Fibroblast of peridontal ligament (primary cell): ENCODE results near the gene WIPF3.

Experiments
- DNase-seq: peaks from one replicate; pipeline ENCODE4 v3.0.0-alpha.2; 2010; ENCODE audit errors: extremely low read depth

Gene WIPF3, protein sequence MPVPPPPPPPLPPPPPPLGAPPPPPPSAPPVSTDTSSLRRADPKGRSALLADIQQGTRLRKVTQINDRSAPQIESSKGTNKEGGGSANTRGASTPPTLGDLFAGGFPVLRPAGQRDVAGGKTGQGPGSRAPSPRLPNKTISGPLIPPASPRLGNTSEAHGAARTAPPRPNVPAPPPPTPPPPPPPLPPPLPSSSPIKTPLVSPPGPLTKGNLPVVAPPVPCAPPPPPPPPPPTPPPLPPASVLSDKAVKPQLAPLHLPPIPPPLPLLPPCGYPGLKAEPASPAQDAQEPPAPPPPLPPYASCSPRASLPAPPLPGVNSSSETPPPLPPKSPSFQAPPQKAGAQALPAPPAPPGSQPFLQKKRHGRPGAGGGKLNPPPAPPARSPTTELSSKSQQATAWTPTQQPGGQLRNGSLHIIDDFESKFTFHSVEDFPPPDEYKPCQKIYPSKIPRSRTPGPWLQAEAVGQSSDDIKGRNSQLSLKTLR

DNA sequence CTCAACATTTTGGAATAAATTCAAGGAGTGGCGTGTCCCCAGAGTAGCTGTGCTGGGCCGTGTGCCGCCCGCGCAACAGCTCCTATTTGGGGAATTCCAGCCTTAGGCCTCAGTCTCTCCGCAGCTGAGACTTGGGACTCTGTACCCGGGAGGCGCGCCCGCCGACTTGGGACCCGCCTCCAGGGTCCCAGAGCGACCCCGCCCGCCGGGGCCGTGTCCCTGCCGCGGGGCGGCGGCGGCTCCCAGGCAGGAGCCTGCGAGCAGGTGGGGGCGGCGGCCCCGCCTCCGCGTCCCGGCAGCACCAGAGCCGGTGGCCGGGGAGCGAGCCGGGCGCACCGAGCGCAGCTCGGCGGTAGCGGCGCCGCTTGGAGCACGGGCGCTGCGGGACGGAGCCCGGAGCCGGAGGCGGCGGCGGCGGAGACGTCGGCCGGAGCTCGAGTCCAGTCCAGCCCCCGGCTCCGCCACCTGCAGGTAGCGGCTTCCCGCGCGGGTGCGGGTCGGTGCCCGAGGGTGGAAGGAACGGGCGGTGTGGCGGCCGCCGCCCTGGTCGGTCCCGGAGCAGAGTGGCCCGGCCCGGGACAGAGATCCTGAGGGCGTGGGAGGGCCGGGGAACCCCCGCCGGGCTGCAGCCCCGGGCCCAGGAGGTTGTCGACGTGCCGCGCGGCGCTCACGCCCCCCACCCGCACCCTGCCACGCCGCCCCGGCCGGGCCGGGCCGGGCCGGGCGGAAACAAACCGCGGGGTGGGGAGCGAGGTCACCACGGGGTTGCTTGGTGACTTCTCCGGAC is at the start of gene WIPF3:
Gene WIPF3 (plus strand): TSS at position 301 of the 787 bp plus-strand sequence. CDS start 28,217 bp downstream, outside the sequence.
- no peak for DNase-seq

DNA sequence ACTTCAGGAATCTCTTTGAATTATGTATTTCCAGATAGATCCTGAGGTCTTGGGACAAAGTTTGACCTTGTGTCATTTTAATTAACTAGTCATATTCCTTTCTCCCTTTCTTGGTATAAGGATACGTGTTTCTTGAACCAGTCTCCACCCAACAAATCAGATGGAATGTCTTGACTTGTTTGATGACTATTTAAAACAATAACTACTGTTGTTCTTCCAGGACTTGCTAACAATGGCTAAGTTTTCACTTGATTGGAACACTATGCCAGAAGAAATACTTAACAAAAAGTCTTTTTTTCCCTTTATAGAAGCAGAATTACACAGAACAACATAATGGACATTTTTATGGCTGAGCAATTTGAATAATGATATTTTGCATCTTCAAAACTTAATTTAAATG is 43.0 kb upstream of the WIPF3 start:
- DNase-seq, result no peak

DNA sequence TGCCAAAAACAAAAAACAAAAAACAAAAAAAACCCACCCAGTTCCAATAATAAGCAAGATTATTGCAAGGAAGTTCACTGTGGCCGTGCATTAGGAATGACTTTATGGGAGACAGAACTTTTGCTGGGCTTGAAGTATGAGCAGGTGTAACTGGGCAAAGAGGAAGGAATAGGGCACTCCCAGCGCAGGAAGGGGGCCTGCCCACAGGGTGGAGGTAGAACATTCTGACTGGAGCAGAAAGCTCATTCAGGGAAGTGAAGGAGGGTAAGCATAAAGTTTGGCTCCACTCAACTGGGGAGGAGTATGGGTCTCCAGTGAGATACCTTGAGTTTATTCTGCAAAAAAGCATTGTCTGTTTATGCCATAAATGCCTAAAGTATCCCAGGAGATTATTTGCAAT is 42.1 kb upstream of the WIPF3 start:
- DNase-seq, result no peak

DNA sequence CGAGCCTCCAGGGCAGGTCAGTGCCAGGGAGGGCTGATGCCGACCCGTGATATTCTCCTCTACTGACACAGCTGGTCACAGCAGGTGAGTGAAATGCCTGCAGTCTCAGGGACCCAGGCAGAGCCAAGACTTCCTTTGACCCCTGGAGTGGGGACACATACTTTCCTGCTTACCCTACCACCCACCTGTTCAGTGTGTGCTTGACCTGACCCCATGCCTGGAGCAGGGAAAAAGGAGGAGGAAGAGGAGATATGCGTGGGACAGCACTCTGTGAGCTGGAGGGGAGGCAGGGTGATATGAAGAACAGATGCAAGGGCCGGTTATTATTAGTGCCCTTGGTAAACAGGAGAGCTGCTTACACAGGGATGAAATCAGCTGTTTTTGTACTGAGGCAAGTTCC is 40.8 kb upstream of the WIPF3 start:
- no peak for DNase-seq

DNA sequence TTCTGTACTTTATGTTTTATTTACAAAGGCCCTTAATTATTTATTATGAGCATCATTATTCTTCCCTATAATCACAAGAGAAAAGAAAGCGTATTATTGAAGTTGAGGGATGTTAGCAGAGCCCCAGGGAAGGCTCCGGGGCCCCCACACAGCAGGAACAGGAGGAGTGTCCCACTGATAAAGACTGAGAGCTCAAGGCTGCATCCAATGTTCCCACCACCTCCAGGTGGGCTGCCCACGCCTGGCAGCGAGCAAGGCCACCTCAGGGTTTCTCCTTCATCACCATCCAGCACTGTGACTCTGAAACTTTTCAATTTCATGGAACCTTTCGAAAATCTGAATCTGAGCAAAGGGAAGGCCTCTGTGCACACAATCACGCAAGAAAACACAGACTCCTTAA is 35.9 kb upstream of the WIPF3 start:
- DNase-seq, result no peak

DNA sequence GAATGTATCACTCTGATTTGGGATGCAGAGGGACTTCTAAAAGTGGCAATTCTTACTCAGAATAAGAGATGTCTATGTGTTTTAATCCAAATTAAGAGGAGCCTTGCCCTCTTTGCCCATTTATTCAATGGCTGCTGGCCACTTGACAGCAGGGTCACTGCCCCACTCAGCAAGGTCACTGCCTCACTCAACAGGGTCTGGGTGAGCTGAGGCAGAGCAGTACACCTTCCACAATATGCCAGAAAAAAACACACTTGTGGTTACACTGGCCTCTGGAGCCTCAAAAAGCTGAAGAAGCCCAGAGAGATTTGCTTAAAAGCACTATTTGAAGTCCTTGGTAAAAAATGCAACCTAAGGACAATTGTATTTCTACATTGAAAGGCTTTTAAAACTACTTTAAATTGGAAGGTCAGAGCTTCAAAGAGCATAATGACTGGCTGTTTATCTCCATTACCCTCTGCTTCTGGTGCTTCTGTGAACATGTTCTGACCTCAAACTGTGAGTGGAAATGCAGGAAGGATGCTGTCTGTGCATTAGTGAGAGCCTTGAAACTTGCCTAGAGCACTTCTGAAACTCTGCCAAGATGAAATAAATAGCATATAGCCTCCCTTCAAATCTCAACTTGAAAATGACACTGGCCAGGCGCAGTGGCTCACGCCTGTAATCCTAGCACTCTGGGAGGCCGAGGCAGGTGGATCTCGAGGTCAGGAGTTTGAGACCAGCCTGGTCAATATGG is 35.1 kb upstream of the WIPF3 start:
- DNase-seq, result no peak

DNA sequence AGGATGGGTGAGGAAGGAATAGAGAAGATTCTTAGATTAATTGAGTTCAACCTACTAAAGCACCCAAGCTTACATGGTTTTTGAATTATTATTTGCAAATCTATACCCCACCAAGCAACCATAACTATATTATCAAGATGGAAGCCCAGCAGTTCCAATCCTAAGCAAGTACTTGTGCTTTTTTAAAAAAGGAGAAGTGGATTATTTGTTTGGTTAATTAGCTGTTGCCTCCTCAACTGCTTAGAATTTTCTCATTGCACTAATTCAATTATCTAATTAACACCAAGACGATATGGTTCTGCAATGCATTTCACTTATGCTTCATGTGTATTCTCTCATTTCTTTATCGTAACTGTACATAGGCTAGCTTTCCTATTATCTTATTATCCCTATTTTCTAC is 27.3 kb upstream of the WIPF3 start:
- no peak for DNase-seq

DNA sequence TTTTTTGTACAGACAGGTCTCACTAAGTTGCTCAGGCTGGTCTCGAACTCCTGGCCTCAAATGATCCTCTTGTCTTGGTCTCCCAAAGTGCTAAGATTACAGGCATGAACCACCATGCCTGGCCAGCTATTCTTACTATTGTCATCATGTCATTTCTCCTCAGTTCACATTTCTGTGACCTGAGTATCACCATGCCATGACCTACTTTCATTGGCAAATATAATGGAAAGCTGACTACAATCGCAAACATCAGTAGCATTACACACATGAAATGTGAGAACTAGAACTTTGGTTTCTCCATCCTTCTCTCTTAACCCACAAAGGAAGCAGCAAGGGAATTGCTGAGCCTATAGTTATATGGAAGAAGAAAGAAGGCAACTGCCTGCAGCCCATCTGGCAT is 26.0 kb upstream of the WIPF3 start:
- no peak for DNase-seq

DNA sequence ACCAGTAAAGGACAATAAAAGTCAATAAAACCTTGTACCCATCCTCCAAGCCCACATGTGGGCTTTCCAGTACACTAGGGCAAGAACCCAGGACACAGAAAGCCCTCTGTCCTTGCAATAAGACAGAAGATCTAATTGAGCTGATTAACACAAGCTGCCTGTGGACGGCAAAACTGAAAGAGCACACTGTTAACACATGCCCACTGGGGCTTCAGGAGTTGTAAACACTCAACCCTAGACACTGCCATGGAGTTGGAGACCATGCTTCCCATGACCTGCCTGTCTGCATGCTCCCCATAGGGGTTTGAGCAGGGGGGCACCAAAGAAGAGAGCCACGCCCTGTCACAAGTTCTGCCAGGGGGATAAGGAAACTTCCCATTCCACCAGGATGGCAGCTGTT is 22.6 kb upstream of the WIPF3 start:
- DNase-seq, result no peak

DNA sequence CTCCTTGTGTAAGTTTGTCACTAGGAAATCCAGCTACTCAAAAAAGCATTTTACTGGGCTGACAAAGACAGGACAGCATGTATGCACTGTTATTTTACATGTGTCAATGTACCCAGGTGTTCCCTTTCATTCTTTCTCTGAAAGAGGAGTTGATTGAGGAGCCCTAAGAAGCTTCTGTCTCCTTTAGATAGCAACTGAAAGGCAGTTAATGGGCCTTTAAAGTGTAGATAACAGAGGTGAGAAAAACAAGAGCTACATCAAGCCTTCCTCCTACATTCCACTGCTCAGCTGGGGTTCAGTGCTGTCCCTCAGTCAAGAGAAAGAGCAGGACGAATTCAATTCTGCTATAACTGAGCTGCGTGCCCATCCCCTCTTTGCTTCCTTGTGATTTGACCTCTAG is 12.8 kb upstream of the WIPF3 start:
- no peak for DNase-seq

DNA sequence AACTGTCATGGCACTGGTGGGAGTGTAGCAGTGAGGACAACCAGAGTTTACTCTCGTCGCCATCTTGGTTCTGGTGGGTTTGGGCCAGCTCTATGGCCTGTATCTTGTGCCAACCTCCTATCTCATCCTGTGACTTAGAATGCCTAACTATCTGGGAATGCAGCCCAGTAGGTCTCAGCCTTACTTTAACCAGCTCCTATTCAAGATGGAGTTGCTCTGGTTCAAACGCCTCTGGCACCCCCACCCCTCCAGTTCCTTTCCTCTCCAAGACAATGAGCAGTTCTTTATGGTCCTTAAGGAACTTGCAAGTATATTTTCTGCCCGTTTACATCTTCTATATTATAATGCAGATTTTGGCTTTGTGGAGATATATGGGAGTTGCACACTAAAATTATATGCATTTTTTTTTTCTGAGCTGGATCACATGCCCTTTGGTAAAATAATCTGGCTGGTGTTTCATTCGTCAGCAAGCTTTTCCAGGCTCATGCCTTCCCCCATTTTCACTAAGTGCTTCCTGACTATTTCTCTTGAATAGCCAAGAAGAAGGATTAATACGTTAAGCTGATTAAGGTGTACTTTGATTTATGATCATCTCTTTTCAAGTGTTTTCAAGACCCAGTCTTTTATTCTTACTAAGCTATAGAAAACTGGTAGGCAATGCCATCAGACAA is 11.2 kb upstream of the WIPF3 start:
- DNase-seq, result no peak

DNA sequence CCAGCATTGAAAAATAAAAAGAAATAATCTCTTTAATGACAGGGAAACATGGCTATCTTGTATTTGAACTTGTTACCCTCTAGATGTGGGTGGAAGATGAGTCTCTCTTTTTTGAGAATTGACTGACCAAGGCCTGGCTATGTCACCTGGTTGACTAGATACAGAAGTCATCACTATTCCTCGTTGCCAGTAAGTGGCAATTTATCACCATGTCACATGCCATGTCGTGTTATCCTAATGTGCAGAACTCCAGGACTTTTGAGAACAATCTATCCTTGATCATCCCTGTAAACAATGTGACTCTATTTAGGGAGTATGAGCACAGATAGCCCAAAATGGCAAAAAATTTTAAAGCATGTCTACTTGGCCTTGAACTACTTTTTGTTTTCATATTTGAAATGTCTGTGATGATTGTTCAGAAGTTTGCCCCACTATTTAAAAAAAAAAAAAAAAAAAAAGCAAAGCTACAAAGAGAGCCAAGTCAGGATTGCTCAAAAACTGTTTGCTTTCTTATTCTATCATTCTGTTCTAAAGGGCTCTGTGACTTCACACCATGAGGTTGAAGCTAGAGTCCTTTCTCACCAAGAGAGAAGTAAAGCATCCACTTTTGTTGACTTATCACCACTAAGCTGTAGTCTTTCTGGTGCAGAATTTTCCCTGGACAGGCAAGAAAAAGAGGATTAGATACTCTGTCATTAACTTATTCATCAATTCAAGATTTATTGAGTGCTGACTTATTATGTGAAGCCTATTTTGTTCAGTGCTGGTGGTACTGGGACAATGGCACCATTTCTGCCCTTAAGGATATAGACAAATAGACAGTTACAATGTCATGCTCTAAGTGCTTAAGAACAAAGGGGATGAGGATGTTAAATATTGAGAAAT is 10.4 kb upstream of the WIPF3 start:
- no peak for DNase-seq

DNA sequence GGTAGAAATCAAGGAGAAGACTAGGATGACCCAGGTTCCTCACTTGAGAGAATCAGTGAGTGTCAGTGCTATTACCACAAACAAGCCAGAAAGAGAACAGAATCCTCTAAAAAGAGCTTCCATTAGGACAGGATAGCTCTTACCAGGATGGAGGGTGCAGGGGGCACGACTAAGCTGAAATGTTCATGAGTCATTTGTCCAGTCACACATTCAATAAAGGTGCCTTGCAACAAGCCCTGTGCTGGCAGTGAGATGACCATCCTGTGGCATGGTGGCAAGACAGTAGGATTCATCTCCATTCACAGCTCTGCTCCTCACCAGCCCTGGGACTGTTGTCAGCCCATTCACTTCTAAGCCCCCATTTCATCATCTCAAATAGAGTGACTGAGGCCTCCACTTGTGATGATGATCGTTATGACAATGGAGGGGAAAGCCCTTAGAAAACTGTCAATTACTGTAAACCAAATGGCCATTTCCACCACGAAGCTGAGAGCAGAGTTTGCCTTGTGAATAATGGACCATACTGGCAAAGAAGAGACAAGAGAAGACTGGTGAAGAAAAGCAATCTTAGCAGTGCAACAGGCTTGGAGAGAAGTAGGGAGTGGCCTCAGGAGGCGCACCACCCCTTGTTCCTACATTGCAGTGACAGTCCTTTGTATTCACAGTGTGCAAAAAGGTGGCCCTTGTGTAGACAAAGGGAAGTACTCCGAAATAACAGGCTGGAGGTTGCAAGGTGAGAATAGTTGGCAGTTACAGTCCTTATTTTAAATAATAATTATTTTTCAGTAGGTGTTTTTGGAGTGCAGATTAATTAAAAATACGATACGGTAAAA is 9.0 kb upstream of the WIPF3 start:
- DNase-seq, result no peak

DNA sequence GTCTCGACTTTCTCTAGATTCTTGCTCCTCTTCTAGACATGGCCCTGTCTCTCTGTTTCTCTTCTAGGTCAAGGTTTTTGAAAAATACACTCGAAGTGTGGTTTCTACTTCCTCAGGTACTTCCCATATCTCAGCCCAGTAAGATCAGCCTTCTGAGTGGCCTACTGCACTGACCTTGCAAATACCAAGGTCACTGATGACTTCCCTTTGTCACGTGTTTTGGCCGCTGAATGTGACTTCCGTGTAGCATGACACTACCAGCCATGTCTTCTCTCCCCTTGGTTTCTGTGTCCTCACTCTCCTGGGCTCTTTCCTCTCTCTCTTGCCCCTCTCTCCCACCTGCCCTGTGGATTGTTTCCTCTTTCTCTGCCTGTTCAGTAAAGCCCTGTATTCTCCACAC is 7.9 kb upstream of the WIPF3 start:
- no peak for DNase-seq

DNA sequence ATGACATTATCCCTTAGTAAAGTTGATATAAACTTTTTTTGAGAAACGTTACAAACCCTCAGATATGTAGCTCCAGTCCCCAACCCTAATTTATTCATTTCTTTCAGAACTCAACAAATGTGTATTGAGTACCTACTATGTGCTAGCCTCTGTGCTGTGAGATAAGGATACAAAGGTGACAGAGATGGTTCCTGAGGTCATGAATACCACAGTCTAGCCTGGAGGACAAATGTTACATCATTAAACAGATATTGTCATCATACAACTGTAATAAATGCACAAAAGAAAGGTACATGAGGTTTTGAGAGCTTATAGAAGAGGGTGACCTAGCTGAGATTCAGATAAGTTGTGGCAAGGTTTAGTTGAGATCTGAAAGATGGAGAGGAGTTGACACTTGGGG is 4.4 kb upstream of the WIPF3 start:
- no peak for DNase-seq

DNA sequence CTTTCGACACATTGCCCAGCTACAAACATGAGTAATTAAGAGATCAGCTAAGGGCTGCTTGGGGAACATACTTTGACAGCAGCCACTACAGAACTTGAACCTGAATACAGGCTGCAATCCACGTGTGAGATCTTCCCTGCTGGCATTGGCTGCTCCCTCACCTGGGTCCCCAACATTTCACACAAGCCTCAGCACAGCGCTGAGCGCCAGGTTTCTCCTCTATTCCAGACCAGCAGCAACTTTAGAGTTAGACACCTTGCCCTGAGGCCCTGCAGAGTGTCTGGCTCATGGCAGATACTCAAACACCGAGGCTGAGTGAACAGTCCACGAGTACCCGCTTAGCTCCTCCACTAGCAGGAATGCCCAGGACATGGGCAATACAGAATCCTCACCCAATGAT is 1.3 kb upstream of the WIPF3 start:
- DNase-seq, result no peak

DNA sequence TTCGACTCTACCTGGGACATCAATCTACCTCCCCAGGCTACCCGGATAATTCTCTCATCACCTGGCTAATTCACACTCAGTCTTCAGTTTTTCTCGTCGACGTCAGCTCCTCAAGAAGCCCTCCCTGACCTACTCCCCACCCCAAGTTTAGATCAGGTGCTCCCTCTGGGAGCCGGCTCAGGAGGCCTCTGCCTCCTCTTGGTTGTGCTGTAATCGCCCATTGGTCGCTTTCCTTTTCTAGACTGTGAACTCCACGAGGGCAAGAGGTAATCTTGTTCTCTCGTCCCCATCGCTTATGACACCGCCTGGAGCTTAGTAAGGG is 461 bp upstream of the WIPF3 start:
- no peak for DNase-seq

DNA sequence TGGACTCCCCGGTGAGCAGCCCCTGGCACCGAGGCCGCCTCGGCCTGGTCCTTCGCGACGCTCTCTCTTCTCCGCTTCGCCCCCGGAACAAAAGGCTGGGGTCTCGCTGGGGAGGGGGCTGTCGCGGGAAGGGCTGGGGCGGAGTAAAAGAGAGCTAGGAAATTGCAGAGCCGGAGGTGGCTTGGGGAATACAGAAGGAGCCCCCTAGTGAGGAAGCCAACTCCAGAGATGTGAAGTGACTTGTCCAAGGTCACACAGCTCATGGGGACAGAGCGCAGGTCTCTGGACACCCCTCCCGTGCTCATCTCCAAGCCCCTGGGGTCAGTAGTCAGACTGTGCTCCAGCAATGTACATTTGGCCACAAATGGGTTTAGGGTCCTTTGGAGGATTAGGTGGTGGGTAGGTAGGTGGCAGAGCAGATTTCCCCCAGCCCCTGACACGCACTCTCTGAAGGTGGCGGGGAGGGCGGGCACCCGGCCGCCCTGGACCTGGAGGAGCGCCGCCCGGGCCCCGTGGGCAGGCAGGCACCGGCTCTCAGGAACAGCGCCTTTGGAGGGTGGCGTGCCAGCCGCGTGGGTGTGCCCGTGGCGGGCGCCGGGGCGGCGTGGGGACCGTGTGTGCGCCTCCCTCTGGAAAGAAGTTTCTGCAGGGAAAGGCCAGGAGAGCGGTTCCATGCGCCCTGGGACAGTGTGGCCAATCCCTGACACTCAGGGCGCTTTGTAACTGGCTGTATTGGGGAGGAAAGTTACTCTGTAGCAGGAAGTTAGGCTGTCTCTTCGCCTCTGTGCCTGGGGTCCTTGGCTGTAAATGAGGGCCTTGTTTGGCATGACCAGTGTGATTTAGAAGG is 910 bp downstream of the WIPF3 start:
- no peak for DNase-seq
